GOT3 (cell line): ENCODE results near the gene SDCCAG8.

ENCODE experiments used
- DNase-seq: peaks from one replicate; lab custom pipeline; 2025; ENCODE audit warnings: mixed read lengths; lab: John Stamatoyannopoulos, UW

SDCCAG8 gene

GRCh38 chr1:243254233-243254926 lies 1.5 kb upstream of the SDCCAG8 start:
- DNase-seq: peak; percentile 23

DNA sequence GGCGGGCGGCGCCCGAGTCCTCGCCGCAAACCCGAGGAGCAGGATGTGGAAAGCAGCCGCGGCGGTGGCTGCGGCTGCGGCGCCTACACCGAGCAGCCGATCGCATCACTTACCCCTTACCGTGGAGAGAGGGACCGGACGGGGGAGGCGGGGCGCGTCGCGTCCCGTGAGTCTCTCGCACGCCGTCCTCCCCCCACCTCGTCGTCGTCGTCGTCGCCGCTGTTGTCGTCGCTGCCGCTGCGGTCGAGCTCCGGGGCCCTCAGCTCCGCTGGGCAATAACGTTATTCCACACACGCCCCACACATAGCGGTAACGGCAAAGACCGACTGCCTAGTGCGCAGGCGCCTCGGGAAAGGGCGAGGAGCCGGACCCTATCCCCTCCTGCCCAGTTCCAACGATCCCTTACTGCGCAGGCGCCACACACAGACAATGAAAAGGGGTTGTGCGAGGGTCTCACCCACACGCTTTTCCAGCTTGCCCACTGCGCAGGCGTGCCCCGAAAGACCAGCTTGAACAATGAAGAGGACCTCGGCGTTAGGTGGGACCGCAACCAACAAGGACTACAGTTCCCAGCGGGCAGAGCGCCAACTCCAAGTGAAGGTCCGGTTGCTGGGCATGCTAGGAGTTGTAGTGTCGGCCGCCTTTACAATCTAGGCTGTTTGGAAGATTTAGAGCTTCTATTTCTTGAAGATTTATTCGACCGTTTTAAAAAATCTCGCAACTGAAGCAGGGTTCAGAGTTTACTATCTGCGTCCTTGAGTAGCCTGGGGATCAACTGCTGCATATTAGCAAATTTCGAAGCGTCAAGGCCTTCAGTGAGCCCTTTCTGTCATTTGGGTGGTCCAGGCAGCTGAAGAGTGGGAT lies 682 bp upstream of the SDCCAG8 start, which contains the start of gene CEP170:
CEP170 (minus strand) TSS at position 355 of the 864 bp plus-strand sequence. CDS start 30,001 bp downstream, outside the sequence.
- peak; percentile 88 for DNase-seq

GRCh38 chr1:243256590-243256989 lies 749 bp downstream of the SDCCAG8 start:
- DNase-seq: no peak

- no peak for DNase-seq
Measured at GRCh38 chr1:243257189-243257588, 1.3 kb downstream of the SDCCAG8 start.

DNA sequence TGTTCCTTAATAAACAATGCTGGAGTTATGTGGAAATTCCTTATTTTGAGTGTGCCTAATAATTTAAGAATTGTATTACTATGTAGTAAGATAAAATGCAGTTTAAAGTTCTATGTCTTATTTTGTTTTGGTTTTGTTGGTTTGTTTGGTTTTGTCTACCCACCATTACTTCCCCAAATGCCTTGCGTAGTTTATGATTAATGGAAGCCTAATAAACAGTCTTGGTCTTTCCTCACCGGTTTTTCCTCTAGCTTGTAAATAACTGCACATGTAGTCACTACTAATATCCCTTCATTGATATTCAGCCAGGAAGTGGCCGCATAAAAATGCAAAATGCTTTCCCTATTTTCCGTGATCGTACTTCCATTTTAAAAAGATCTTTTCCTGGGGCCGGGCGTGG lies 2.9 kb downstream of the SDCCAG8 start:
- no peak for DNase-seq

DNA sequence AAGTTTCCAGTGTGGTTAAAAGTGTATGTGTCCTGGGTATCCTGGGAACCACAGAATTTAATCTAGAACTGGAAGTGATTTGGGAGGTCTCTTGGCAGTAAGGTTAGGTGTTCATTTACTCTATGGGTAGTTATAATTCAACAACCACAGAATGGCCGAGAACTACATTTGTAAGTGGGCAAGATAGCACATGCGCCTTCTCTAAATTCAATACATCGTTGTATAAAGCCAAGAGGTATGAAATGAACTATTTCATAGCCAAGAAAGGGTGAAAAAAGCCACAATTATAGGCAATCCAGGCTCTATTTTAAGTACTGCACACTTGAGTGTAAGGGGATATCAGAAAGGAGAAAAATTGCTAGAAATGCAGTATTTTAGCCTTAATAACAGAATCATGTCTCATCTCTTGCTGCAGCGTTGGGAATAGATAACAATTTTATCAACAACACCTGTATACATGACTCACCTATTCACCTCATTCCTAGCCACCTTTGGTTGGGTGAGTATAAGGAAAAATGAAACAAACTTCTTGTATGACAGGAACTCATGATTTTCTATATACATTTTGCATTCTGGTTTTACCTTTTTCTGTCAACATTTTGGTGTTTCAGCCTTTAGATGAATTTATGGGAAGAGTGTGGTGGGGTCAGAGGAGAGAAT lies 4.5 kb downstream of the SDCCAG8 start:
- DNase-seq: no peak

DNA sequence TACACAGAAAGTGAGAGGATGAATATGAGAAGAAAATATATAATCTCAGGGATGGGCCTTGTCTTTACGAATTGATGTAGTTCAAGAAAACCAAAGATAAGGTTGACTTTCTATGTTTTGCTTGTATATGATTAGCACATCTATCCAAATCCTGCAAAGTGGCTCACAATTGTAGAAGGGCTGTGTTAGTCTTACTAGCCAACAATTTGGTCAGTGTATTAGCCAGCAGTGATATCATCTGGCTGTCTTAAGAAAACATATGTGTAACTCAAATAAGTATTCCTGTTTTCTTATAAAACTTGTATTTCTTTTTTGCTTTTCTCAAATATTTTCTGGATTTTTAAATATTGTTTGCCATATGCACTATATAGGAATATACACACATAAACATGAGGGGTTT lies 5.5 kb downstream of the SDCCAG8 start:
- no peak for DNase-seq

- no peak for DNase-seq
Measured at GRCh38 chr1:243264717-243265116, 8.9 kb downstream of the SDCCAG8 start.

DNA sequence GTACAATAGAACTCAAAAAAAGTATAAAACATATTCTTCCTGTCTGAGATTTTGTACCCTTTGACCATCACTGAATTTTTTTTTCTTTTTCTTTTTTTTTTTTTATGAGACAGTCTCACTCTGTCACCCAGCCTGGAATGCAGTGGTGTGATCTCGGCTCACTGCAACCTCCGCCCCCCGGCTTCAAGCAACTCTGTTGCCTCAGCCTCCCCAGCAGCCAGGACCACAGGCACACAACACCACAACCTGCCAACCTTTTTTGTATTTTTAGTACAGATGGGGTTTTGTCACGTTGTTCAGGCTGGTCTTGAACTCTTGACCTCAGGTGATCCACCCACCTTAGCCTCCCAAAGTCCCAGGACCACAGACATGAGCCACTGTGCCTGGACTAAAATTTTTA lies 10.4 kb downstream of the SDCCAG8 start:
- no peak for DNase-seq

DNA sequence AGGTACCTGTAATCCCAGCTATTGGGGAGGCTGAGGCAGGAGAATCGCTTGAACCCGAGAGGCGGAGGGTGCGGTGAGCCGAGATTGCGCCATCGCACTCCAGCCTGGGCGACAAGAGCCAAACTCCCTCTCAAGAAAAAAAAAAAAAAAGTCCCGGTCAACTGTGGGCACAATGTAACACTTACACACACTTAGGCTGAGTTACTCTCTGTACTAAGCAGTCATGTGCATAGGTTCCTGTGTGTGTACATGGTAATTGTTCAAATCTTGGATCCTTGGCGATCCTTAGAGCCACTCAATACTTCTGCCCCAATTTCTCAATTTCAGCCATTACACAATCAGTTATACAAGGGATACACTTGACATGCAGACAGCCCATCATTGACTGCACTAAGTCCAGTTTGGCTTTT lies 11.6 kb downstream of the SDCCAG8 start:
- DNase-seq: no peak

DNA sequence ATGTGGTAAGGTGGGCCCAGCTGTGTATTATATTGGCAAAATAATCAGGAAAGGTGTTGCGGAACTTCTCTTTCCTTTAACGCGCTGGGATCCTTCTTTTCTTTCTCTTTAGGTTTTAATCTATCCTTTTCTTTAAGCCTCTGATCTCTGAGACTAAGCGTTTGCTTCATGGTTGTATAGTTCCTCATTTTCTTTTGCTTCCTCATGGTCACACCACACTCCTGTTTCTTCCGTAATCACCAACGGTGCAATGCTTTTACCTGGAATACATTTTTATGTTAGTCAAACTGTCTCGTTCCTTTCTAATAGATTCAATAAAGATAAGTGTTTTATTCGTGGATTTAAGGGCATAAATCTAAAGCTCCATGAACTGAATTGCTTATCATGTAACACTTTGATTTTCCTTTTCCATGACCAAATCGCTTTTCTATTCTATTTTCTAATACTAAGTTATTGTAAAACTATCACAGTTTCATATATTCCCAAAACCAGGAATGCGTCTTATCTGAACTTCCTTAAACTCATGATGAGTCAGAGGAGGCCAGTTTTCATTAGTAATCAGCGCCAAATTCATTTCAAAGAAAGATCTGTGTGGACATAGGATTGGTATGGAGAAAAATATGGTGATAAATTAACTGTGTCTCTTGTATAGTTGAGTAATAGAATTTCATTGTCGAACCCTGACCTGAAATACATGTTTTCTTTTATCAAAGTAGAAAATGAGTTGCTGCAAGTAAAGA lies 12.2 kb downstream of the SDCCAG8 start:
- DNase-seq: no peak

DNA sequence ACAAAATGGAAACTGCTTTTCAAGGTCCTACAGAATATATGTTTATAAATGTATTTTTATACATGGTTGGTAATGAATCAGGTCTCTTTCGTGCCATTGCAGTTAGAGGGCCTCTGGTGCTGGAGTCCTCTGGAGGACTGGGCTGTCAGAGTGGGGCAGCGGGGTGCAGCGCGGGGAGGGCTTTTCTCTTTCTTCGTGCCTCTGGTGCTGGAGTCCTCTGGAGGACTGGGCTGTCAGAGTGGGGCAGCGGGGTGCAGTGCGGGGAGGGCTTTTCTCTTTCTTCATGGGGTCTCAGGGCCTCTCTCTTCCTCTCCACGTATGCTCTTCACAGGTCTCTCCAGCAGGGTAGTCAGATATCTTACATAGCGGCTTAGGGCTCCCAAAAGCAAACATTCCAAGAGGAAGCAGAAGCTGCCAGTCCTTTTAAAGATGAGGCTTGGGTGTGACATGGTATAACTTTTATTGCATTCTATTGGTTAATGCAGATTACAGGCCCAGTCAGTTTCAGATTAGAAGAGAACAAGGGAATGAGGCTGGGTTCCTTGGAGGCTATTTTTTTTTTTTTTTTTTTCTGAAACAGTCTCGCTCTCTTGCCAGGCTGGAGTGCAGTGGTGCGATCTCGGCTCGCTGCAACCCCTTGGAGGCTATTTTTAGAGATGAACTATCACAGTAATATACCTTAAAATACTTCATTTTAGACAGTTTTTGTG lies 13.1 kb downstream of the SDCCAG8 start:
- no peak for DNase-seq

GRCh38 chr1:243269461-243269801 lies 13.6 kb downstream of the SDCCAG8 start:
- DNase-seq: no peak

DNA sequence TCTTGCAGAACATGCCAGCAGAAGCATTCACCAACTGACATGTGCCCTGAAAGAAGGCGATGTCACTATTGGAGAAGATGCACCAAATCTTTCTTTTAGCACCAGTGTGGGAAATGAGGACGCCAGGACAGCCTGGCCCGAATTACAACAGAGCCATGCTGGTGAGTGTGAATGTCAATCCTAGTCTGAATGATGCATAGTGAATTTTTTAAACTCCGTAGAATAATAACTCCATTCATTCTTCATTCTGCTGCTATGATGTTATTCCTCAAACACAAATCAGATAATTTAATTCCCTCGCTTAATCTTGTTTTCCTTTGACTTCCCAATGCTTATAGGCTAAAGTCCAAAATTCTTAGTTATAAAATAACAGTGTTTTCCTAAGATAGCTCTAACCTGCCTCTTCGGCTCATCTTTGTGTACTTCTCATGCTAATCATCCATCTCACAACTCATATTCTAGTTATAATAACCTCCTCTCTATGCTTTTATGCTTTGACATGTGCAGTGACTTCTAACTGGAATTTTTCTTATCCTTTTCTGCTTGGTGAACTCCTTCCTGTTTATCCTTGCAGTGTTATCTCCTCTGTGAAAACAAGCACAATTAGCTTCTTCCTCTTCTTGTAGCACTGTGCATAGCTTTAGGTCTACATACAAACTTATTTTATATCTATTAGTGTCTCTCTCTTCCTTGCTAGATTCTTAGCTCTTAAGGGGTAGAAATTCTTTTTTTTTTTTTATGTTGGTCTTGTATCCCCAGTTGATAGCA lies 14.4 kb downstream of the SDCCAG8 start:
- DNase-seq: no peak

- DNase-seq: no peak
Measured at GRCh38 chr1:243271996-243272395, 16.2 kb downstream of the SDCCAG8 start.

DNA sequence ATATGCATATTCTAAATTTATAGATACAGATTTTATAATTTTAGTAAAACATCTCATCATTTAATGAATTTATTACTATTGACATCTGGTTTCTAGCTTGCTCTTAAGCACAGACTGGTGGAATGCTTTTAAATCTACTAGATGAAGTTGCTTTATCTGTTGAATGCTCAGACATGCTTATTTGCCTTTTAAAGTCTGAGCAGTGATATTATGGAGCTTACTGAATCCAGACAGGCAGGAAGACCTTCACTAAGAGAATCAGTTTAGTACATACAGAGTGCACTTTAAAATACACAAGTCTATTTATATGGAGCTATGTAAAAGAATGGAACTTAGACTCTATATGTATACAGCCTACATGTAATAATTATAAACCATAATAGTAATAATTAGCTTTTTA lies 16.6 kb downstream of the SDCCAG8 start:
- no peak for DNase-seq

DNA sequence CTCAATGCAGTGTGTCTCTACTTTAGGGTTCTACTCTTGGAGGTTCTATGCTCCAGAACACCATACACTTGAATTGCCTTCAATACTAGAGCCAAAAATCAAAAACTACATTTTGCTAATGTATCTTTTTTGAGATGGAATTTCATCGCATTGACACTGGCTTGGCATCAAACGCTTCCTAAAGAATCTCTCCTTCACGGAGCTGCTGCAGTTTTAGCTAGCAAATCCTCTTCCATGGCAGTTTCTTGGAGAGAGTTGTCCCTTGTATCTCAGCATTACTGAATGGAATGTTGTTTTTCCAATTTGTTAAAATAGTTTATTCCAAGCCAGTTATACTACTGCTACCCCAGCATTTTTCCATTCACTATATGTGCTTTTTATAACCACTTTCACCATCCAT lies 17.7 kb downstream of the SDCCAG8 start:
- DNase-seq: no peak

- DNase-seq: no peak
Measured at GRCh38 chr1:243273945-243274344, 18.1 kb downstream of the SDCCAG8 start.

DNA sequence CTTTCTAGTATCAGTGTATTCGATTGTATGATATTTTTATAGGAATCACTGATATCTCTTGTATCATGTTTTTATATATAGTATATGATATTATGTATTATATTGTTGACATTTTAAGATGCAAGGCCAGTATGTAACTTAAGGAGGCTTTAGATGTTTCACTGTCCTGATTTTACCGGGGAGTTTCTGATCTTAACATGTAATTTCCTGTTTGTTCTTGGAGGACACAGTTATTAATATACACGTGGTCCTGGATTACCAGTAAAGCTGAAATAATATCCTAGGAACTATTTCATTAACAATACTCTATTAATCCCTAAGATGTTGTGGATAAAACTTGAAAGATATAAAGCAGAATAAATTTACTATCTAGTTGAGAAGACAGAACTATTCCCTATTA lies 19.5 kb downstream of the SDCCAG8 start:
- no peak for DNase-seq

- DNase-seq: no peak
Measured at GRCh38 chr1:243280571-243281129, 24.8 kb downstream of the SDCCAG8 start.
